GM12875 (cell line): Measurements from ENCODE around the gene MASTL.

ENCODE experiments used
- H3K4me3 ChIP-seq: one replicate; pipeline ENCODE4 v1.5.1; 2011; ENCODE audit warnings: low read depth, low read length, control low read depth
- CTCF ChIP-seq: IDR thresholded peaks from 2 replicates; pipeline ENCODE4 v1.5.1; 2011; ENCODE audit warnings: low read depth, mild to moderate bottlenecking, control low read depth, inconsistent platforms, low read length, moderate library complexity, borderline replicate concordance; ENCODE audit not compliant: insufficient read depth

MASTL gene

GRCh38 chr10:27223964-27224363 lies 68.8 kb downstream of the MASTL start:
- peak; percentile 51; the same call in 1 of the 2 replicates for TF ChIP-seq CTCF
- no peak overlapping the region for H3K4me3 ChIP-seq

- no peak overlapping the region for H3K4me3 ChIP-seq
- TF ChIP-seq CTCF, result no peak
Observed at GRCh38 chr10:27225011-27225590, 69.9 kb downstream of the MASTL start.

GRCh38 chr10:27225642-27226257 lies 70.6 kb downstream of the MASTL start:
- no peak overlapping the region for H3K4me3 ChIP-seq
- no peak for TF ChIP-seq CTCF

GRCh38 chr10:27230022-27230421 lies 74.9 kb downstream of the MASTL start:
- no peak overlapping the region for H3K4me3 ChIP-seq
- TF ChIP-seq CTCF, result no peak

- TF ChIP-seq CTCF, result no peak
- no peak overlapping the region for H3K4me3 ChIP-seq
Observed at GRCh38 chr10:27235706-27236105, 80.6 kb downstream of the MASTL start.
